ENCODE results near the gene LAMP2. TPM values are rescaled to one million over a fixed set of nuclear protein-coding genes. Genes with fewer than 3 reads are reported as not detected.

Gene LAMP2
- polyA plus RNA-seq, 1 donor: 118 TPM

DNA sequence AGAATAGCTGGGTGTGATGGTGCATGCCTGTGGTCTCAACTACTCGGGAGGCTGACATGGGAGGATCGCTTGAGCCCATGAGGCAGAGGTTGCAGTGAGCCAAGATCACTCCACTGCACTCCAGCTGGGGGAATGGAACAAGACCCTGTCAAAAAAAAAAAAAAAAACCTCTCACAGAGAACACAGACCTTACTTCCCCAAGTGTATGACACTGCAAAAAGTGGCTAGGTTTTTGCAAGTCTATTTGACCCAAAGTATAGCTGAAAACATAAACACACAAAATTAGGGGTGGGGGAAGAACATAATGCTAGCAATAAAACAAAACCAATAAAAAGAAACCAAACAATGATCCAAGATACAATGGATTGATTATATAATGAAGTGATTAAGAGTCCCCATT lies 6.7 kb downstream of the LAMP2 start:
- WGBS (ENCODE audit: insufficient coverage, low lambda C conversion rate): no CpG with 5 or more reads among the region's 2 CpGs
- Histone ChIP-seq H3K4me3 (ENCODE audit: low read length) (no peak overlapping the region), H3K27me3 (ENCODE audit: control insufficient read depth, insufficient read depth, low read length) (no peaks in the 10 kb centered on the region), H3K27ac (ENCODE audit: low read length) (no peak overlapping the region), H3K4me1 (ENCODE audit: control insufficient read depth, insufficient read depth, low read length) (no peaks in the 10 kb centered on the region), H3K9me3 (ENCODE audit: control insufficient read depth, low read depth, low read length) (no peaks in the 10 kb centered on the region), H3K36me3 (ENCODE audit: control insufficient read depth, insufficient read depth, low read length) (no peaks in the 10 kb centered on the region)
- no peak for DNase-seq

DNA sequence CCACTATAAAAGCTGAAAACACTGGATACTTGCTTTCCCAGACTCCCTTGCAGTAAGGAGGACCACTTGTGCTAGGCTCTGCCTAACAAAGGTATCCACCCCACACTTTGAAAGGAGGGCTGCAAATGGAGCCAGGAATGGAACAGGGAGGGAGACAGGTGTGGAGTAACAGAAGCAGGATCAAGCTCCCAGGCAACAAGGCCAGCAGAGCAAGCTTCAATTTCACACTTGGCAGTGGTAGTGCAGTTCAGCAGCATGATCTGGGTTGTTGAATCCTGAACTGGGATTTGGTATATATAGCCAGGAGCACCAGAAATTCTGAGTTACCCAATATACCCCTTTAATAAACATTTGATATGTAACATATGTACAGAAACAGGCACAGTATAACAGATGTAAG lies 9.8 kb downstream of the LAMP2 start:
- H3K27ac ChIP-seq (ENCODE audit: low read length): no peak overlapping the region
- H3K4me1 ChIP-seq (ENCODE audit: control insufficient read depth, insufficient read depth, low read length): no peaks in the 10 kb centered on the region
- DNase-seq: no peak
- H3K9me3 ChIP-seq (ENCODE audit: control insufficient read depth, low read depth, low read length): no peaks in the 10 kb centered on the region
- H3K4me3 ChIP-seq (ENCODE audit: low read length): no peak overlapping the region
- H3K27me3 ChIP-seq (ENCODE audit: control insufficient read depth, insufficient read depth, low read length): no peaks in the 10 kb centered on the region
- peaks cover 2% of the 10 kb centered on the region for H3K36me3 ChIP-seq (ENCODE audit: control insufficient read depth, insufficient read depth, low read length)

DNA sequence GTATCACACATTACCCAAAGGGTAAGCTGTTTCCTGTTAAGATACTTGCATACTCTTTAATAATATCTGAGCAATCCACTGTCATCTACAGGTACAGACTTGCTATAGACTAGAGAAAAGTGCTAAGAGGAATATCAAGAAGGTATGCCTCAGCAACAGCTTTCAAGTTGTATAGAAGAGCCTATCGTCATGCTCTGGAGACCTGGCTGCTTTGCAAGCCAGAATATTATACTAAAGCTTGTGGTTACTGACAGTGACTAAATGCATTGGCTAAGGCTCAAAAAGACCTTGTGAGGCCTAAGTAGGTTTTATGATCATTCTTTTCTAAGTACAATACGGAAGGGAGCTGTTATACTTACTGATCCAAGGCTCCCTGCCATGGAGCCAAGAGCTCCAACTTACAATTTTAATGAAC lies 11.3 kb downstream of the LAMP2 start:
- Histone ChIP-seq H3K27ac (ENCODE audit: low read length) (no peak overlapping the region), H3K9me3 (ENCODE audit: control insufficient read depth, low read depth, low read length) (no peaks in the 10 kb centered on the region), H3K4me1 (ENCODE audit: control insufficient read depth, insufficient read depth, low read length) (no peaks in the 10 kb centered on the region), H3K36me3 (ENCODE audit: control insufficient read depth, insufficient read depth, low read length) (peaks cover 2% of the 10 kb centered on the region), H3K27me3 (ENCODE audit: control insufficient read depth, insufficient read depth, low read length) (no peaks in the 10 kb centered on the region), H3K4me3 (ENCODE audit: low read length) (no peak overlapping the region)
- no CpG with 5 or more reads among the region's 2 CpGs for WGBS (ENCODE audit: insufficient coverage, low lambda C conversion rate)
- DNase-seq: no peak

DNA sequence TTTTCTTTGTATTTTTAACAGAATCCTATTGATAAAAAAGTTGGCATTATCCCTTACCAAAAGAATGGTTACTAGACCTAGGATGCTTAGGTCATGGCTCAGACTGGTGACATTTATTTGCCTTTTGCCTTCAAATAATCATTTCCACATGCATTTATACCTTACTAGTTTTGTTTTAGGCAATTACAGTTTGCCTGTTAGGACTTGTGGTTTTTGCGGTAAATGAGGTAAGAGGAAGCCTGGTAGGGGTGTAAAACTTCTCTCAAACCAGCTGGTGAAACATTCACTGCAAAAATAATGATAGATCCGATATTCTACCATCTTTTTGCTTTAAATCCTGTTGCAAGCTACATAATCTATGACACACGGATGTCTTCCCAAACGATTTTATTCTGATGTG lies 12.1 kb downstream of the LAMP2 start:
- H3K27ac ChIP-seq (ENCODE audit: low read length): no peak overlapping the region
- H3K9me3 ChIP-seq (ENCODE audit: control insufficient read depth, low read depth, low read length): no peaks in the 10 kb centered on the region
- H3K4me1 ChIP-seq (ENCODE audit: control insufficient read depth, insufficient read depth, low read length): no peaks in the 10 kb centered on the region
- no peak for DNase-seq
- H3K27me3 ChIP-seq (ENCODE audit: control insufficient read depth, insufficient read depth, low read length): no peaks in the 10 kb centered on the region
- H3K4me3 ChIP-seq (ENCODE audit: low read length): no peak overlapping the region
- peaks cover 2% of the 10 kb centered on the region for H3K36me3 ChIP-seq (ENCODE audit: control insufficient read depth, insufficient read depth, low read length)
- WGBS (ENCODE audit: insufficient coverage, low lambda C conversion rate): no CpG with 5 or more reads among the region's 4 CpGs

DNA sequence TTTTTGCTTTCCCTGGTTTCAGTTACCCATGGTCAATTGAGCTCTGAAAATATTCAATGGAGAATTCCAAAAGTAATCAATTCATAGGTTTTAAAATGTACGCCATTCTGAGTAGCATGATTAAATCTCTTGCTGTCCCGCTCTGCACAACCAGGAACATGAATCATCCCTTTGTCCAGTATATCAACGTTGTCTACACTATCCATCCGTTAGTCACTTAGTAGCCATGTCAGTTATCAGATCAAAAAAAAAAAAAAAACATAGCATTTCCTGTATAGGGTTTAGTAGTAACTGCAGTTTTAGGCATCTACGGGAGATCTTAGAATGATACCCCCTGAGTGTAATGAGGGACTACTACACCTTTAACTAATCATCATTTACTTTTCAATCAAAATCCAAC lies 15.1 kb downstream of the LAMP2 start:
- no CpG with 5 or more reads among the region's 5 CpGs for WGBS (ENCODE audit: insufficient coverage, low lambda C conversion rate)

DNA sequence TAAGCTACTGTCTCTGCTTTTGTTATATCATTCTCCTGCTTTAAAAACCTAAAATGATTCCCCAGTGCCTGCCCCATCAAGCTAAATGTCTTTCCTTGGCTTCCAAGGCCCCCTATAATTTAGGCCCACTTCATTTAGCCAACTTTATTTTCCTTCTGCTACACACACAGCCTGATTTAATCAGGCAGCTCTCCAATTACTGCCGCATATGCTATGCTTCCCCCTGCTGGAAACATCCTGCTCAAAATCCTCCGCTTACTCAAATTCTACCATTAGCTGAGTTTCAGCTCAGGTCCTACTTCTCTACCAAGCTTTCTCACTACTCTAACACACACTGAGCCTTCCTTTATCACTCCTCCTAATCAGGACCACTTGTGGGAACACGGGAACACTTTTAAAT lies 17.0 kb downstream of the LAMP2 start:
- WGBS (ENCODE audit: insufficient coverage, low lambda C conversion rate): no CpG with 5 or more reads among the region's 3 CpGs
- H3K27ac ChIP-seq (ENCODE audit: low read length): no peak overlapping the region
- peak in 1 of 2 donors; percentile 2 for DNase-seq

More for the DNA sequence above, 15.1 kb downstream of the LAMP2 start:
- Histone ChIP-seq H3K36me3 (ENCODE audit: control insufficient read depth, insufficient read depth, low read length) (peaks cover 2% of the 10 kb centered on the region), H3K27ac (ENCODE audit: low read length) (no peak overlapping the region), H3K9me3 (ENCODE audit: control insufficient read depth, low read depth, low read length) (no peaks in the 10 kb centered on the region), H3K27me3 (ENCODE audit: control insufficient read depth, insufficient read depth, low read length) (no peaks in the 10 kb centered on the region), H3K4me1 (ENCODE audit: control insufficient read depth, insufficient read depth, low read length) (no peaks in the 10 kb centered on the region), H3K4me3 (ENCODE audit: low read length) (no peak overlapping the region)
- DNase-seq: no peak

DNA sequence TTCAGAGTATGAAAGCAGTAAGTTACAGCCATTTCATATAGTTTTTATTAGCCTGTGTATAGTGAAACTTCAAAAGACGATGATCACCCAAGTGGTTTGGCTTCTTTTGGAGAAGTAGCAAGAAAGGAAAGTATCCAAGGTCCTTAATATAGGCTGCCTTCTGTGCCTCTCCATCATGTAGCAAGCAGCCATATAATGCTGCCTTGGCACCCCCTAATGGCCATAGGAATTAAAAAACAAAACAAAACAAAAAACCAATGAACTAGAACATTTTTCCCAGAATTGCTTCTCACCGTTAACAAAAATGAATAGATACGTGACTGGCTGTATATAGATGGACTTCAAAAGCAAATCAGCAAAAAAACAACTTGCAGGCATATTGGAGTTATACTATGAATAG lies 18.9 kb downstream of the LAMP2 start:
- Histone ChIP-seq H3K9me3 (ENCODE audit: control insufficient read depth, low read depth, low read length) (no peaks in the 10 kb centered on the region), H3K27ac (ENCODE audit: low read length) (no peak overlapping the region), H3K27me3 (ENCODE audit: control insufficient read depth, insufficient read depth, low read length) (no peaks in the 10 kb centered on the region), H3K36me3 (ENCODE audit: control insufficient read depth, insufficient read depth, low read length) (peaks cover 11% of the 10 kb centered on the region), H3K4me1 (ENCODE audit: control insufficient read depth, insufficient read depth, low read length) (no peaks in the 10 kb centered on the region), H3K4me3 (ENCODE audit: low read length) (no peak overlapping the region)
- DNase-seq: no peak
- WGBS (ENCODE audit: insufficient coverage, low lambda C conversion rate): no CpG with 5 or more reads among the region's 3 CpGs

More for the DNA sequence above, 17.0 kb downstream of the LAMP2 start:
- Histone ChIP-seq H3K4me1 (ENCODE audit: control insufficient read depth, insufficient read depth, low read length) (no peaks in the 10 kb centered on the region), H3K36me3 (ENCODE audit: control insufficient read depth, insufficient read depth, low read length) (peaks cover 2% of the 10 kb centered on the region), H3K4me3 (ENCODE audit: low read length) (no peak overlapping the region), H3K9me3 (ENCODE audit: control insufficient read depth, low read depth, low read length) (no peaks in the 10 kb centered on the region), H3K27me3 (ENCODE audit: control insufficient read depth, insufficient read depth, low read length) (no peaks in the 10 kb centered on the region)

DNA sequence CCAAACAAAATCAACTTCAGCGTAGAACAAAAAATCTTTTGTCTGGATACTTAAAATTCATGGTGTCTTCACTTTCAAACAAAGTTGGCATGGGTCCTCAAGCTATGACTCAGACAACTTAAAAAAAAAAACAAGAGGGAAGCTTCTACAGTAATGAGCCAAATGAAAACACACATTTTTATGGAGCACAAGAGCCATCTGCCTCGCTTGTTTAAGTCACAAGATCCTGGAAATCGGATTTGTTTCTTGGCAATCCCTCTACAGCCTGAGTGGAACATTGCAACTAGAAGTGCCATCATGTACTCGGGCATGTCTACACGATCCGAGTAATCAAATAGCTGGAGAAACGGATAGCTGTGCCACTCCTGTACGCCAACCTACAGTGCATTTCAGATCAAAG lies 22.6 kb downstream of the LAMP2 start:
- peak in 1 of 2 donors; percentile 1 for DNase-seq
- H3K36me3 ChIP-seq (ENCODE audit: control insufficient read depth, insufficient read depth, low read length): peaks cover 15% of the 10 kb centered on the region
- H3K9me3 ChIP-seq (ENCODE audit: control insufficient read depth, low read depth, low read length): no peaks in the 10 kb centered on the region
- H3K4me1 ChIP-seq (ENCODE audit: control insufficient read depth, insufficient read depth, low read length): no peaks in the 10 kb centered on the region
- no peak overlapping the region for H3K27ac ChIP-seq (ENCODE audit: low read length)
- H3K4me3 ChIP-seq (ENCODE audit: low read length): no peak overlapping the region
- no CpG with 5 or more reads among the region's 8 CpGs for WGBS (ENCODE audit: insufficient coverage, low lambda C conversion rate)
- H3K27me3 ChIP-seq (ENCODE audit: control insufficient read depth, insufficient read depth, low read length): no peaks in the 10 kb centered on the region

DNA sequence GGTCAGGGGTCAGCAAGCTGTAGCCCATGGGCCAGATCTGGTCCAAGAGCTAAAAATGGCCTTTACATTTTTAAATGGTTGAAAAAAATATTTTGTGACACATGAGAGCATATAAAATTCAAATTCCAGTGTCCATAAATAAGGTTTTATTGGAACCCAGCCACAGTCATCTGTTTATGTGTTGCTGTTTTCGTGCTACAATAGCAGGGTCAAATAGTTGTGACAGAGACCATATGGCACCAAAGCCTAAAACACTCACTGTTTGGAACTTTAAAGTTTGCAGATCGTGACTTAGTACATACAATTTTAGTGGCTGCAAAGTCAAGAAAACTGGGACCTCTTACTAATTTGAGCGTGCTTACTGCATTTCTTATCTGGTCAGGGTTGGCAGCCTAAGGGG lies 29.2 kb downstream of the LAMP2 start:
- Histone ChIP-seq H3K4me1 (ENCODE audit: control insufficient read depth, insufficient read depth, low read length) (no peaks in the 10 kb centered on the region), H3K27me3 (ENCODE audit: control insufficient read depth, insufficient read depth, low read length) (no peaks in the 10 kb centered on the region), H3K27ac (ENCODE audit: low read length) (no peak overlapping the region), H3K9me3 (ENCODE audit: control insufficient read depth, low read depth, low read length) (no peaks in the 10 kb centered on the region), H3K4me3 (ENCODE audit: low read length) (no peak overlapping the region), H3K36me3 (ENCODE audit: control insufficient read depth, insufficient read depth, low read length) (peaks cover 12% of the 10 kb centered on the region)
- WGBS (ENCODE audit: insufficient coverage, low lambda C conversion rate): no CpG with 5 or more reads among the region's 3 CpGs
- DNase-seq: no peak

DNA sequence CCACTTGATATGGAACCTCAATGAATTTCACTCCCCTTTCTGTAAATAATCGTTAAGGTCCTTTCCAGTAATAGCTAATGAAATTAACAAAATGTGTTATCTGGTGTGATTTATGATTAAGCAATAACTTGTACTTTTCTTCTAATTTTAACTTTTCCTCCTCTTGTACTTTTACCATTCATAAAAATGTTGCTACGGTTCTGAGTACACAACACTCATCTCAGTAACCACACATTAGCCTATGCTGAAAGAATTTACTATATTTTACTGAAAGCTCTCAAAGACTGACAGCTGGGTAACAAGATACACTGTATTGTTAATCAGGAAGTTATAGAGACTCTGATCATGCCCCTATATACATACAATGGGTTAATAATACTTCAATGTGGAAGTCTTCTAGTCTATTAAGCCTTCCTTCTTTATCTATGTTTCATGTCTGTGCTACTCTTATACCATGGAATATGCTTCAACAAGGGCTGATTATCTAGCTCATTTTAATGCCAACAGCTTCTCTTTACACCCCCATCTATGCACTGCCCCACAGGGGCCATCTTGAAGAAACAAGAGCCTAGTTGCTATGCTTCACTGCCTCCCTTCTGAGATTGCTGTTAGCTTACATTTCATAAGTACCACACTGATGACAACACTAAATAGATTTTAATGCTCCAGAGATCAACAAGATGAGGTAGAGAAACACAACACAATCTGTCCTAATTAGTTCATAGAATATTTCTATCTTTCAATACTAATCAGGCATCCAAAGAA lies 39.1 kb downstream of the LAMP2 start:
- H3K27ac ChIP-seq (ENCODE audit: low read length): no peak overlapping the region
- no peaks in the 10 kb centered on the region for H3K9me3 ChIP-seq (ENCODE audit: control insufficient read depth, low read depth, low read length)
- no peak for DNase-seq
- no CpG with 5 or more reads among the region's 2 CpGs for WGBS (ENCODE audit: insufficient coverage, low lambda C conversion rate)
- no peaks in the 10 kb centered on the region for H3K4me1 ChIP-seq (ENCODE audit: control insufficient read depth, insufficient read depth, low read length)
- no peaks in the 10 kb centered on the region for H3K36me3 ChIP-seq (ENCODE audit: control insufficient read depth, insufficient read depth, low read length)
- H3K27me3 ChIP-seq (ENCODE audit: control insufficient read depth, insufficient read depth, low read length): no peaks in the 10 kb centered on the region
- H3K4me3 ChIP-seq (ENCODE audit: low read length): no peak overlapping the region

DNA sequence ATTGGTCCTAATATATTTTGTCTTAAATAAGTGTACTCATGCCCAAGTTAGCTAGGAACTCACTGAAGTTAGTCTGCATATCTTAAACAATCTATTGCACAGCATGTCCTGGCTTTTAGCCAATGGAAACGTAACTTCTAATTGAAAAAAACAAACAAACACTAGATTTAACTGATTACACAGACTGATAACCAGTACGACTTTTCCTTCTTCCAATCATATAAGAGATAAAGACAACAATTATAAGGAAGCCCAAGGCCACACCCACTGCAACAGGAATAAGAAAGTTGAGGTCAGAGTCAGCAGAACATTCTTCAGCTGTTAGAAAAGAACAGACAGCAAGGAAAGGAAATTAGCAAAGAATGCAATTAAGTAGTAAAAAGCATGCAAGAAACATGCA lies 40.8 kb downstream of the LAMP2 start:
- DNase-seq: peak in 1 of 2 donors; percentile 1
- H3K4me1 ChIP-seq (ENCODE audit: control insufficient read depth, insufficient read depth, low read length): no peaks in the 10 kb centered on the region
- WGBS (ENCODE audit: insufficient coverage, low lambda C conversion rate): no CpG with 5 or more reads among the region's 2 CpGs

More for the DNA sequence above, 40.8 kb downstream of the LAMP2 start:
- no peaks in the 10 kb centered on the region for H3K27me3 ChIP-seq (ENCODE audit: control insufficient read depth, insufficient read depth, low read length)
- H3K36me3 ChIP-seq (ENCODE audit: control insufficient read depth, insufficient read depth, low read length): no peaks in the 10 kb centered on the region
- H3K4me3 ChIP-seq (ENCODE audit: low read length): no peak overlapping the region
- no peak overlapping the region for H3K27ac ChIP-seq (ENCODE audit: low read length)
- H3K9me3 ChIP-seq (ENCODE audit: control insufficient read depth, low read depth, low read length): no peaks in the 10 kb centered on the region

Measured in large intestine (tissue), 3 donors.